GM23338 (cell line): ENCODE results near the gene ACTR2. TPM values are rescaled to one million over a fixed set of nuclear protein-coding genes. Genes with fewer than 3 reads are reported as not detected.

Experiments
- ATAC-seq: fragments of 200-7000 bp; cut with Tn5 transposase; 3 replicates; pipeline ENCODE4 v1.9.1; 2020
- DNase-seq: peaks from one replicate; pipeline ENCODE4 v3.0.0-alpha.2; 2015; ENCODE audit warnings: low spot score
- H2AFZ ChIP-seq: fragments of 200-600 bp; sonication (generic); 2 replicates; pipeline ENCODE4 v1.8.0; 2016; ENCODE audit warnings: antibody characterized with exemption, mild to moderate bottlenecking, moderate library complexity
- H3F3A ChIP-seq: fragments of 200-600 bp; sonication (generic); replicated peaks from 2 replicates; pipeline ENCODE4 v1.8.0; 2017; ENCODE audit warnings: antibody characterized with exemption, mixed run types, low read depth
- H3K27ac ChIP-seq: fragments of 200-600 bp; sonication (generic); 2 replicates; pipeline ENCODE4 v1.6.1; 2016; ENCODE audit warnings: low read depth
- H3K27me3 ChIP-seq: fragments of 200-600 bp; sonication (generic); 2 replicates; pipeline ENCODE4 v1.8.0; 2016; ENCODE audit warnings: mild to moderate bottlenecking, mixed run types, moderate library complexity; ENCODE audit not compliant: insufficient read depth
- H3K36me3 ChIP-seq: fragments of 200-600 bp; sonication (generic); 2 replicates; pipeline ENCODE4 v1.8.0; 2016; ENCODE audit warnings: mild to moderate bottlenecking; ENCODE audit not compliant: insufficient read depth
- H3K4me1 ChIP-seq: fragments of 200-600 bp; sonication (generic); 2 replicates; pipeline ENCODE4 v1.8.0; 2016; ENCODE audit warnings: mild to moderate bottlenecking, moderate library complexity; ENCODE audit not compliant: insufficient read depth
- H3K4me2 ChIP-seq: fragments of 200-600 bp; sonication (generic); 2 replicates; pipeline ENCODE4 v1.7.1; 2017; ENCODE audit warnings: mixed run types
- H3K4me3 ChIP-seq: fragments of 200-600 bp; sonication (generic); 2 replicates; pipeline ENCODE4 v1.6.1; 2016; ENCODE audit warnings: mixed run types
- H3K79me2 ChIP-seq: fragments of 200-600 bp; sonication (generic); replicated peaks from 2 replicates; pipeline ENCODE4 v1.8.0; 2017; ENCODE audit warnings: mild to moderate bottlenecking; ENCODE audit not compliant: insufficient read depth
- H3K9me2 ChIP-seq: fragments of 200-600 bp; sonication (generic); 2 replicates; pipeline ENCODE4 v1.8.0; 2017; ENCODE audit not compliant: insufficient read depth
- H4K20me1 ChIP-seq: fragments of 200-600 bp; sonication (generic); replicated peaks from 2 replicates; pipeline ENCODE4 v1.8.0; 2017; ENCODE audit warnings: mild to moderate bottlenecking; ENCODE audit not compliant: insufficient read depth
- H3K27ac Mint-ChIP-seq: 2 replicates; pipeline ENCODE4 v1.8.0; 2020; ENCODE audit warnings: inconsistent platforms, mild to moderate bottlenecking, moderate library complexity, mixed read lengths
- H3K27me3 Mint-ChIP-seq: 3 replicates; pipeline ENCODE4 v1.8.0; 2022; ENCODE audit warnings: low read depth, mild to moderate bottlenecking, moderate library complexity, mixed read lengths, inconsistent platforms; ENCODE audit not compliant: insufficient read depth, poor library complexity
- H3K36me3 Mint-ChIP-seq: 3 replicates; pipeline ENCODE4 v1.8.0; 2021; ENCODE audit warnings: low read depth, mild to moderate bottlenecking, inconsistent platforms, moderate library complexity, mixed read lengths
- H3K4me1 Mint-ChIP-seq: 3 replicates; pipeline ENCODE4 v1.8.0; 2020; ENCODE audit warnings: mild to moderate bottlenecking, inconsistent platforms, mixed read lengths
- H3K4me3 Mint-ChIP-seq: 3 replicates; pipeline ENCODE4 v1.8.0; 2021; ENCODE audit warnings: moderate library complexity, mild to moderate bottlenecking, inconsistent platforms, mixed read lengths
- H3K9me3 Mint-ChIP-seq: 3 replicates; pipeline ENCODE4 v1.8.0; 2020; ENCODE audit warnings: moderate library complexity, mild to moderate bottlenecking, inconsistent platforms, mixed read lengths
- CREB1 ChIP-seq: fragments of 250-450 bp; sonication (Bioruptor Pico); IDR thresholded peaks from 2 replicates; pipeline ENCODE4 v1.5.0; 2020; ENCODE audit warnings: low read depth, mild to moderate bottlenecking, moderate library complexity
- JUNB ChIP-seq: IDR thresholded peaks from one replicate; pipeline ENCODE4 v1.6.1; 2016; ENCODE audit warnings: antibody characterized with exemption; ENCODE audit not compliant: unreplicated experiment
- NANOG ChIP-seq: IDR thresholded peaks from 2 replicates; pipeline ENCODE4 v1.6.1; 2016; ENCODE audit warnings: antibody characterized with exemption, borderline replicate concordance
- POLR2AphosphoS5 ChIP-seq: IDR thresholded peaks from 2 replicates; pipeline ENCODE4 v1.6.1; 2016; ENCODE audit warnings: antibody characterized with exemption, low read depth
- ZNF114 ChIP-seq: fragments of 250-450 bp; sonication (Bioruptor Pico); IDR thresholded peaks from 2 replicates; pipeline ENCODE4 v1.5.0; 2020; ENCODE audit warnings: mild to moderate bottlenecking, moderate library complexity
- polyA plus RNA-seq: library from polyadenylated mRNA; unstranded; fragments of >200 nt; fragmentation: Nextera tagmentation; extraction: Ambion mirVana; gene quantifications from 2 replicates; pipeline ENCODE4 v1.2.1, GENCODE V29; 2016
- total RNA-seq: library from RNA; depleted of rRNA; stranded (reverse); fragments of >200 nt; shearing (Covaris generic); gene quantifications from 2 replicates; pipeline ENCODE4 v1.2.3, GENCODE V29; 2014
- TF ChIP-seq, protein P1 (sequence below): fragments of 250-450 bp; sonication (Bioruptor Pico); IDR thresholded peaks from 2 replicates; pipeline ENCODE4 v1.5.0; 2020; ENCODE audit warnings: mild to moderate bottlenecking, moderate library complexity
- TF ChIP-seq, protein P2 (sequence below): IDR thresholded peaks from one replicate; pipeline ENCODE4 v1.6.1; 2018; ENCODE audit warnings: antibody characterized with exemption; ENCODE audit not compliant: unreplicated experiment
- TF ChIP-seq, protein P3 (sequence below), 2 experiments: fragments of 200-600 bp in 1 of 2; sonication (generic) in 1 of 2; conservative IDR thresholded peaks; 2 replicates each; pipeline versions ENCODE4 v1.5.1 to v1.6.1; 2016 to 2017; ENCODE audit warnings: antibody characterized with exemption in 2 of 2, low read depth in 2 of 2, mild to moderate bottlenecking in 2 of 2, moderate library complexity in 1 of 2

The ACTR2 gene
- total and polyA plus RNA-seq, 2 experiments from 2014 or later, result 73.6 to 87.6 TPM

DNA sequence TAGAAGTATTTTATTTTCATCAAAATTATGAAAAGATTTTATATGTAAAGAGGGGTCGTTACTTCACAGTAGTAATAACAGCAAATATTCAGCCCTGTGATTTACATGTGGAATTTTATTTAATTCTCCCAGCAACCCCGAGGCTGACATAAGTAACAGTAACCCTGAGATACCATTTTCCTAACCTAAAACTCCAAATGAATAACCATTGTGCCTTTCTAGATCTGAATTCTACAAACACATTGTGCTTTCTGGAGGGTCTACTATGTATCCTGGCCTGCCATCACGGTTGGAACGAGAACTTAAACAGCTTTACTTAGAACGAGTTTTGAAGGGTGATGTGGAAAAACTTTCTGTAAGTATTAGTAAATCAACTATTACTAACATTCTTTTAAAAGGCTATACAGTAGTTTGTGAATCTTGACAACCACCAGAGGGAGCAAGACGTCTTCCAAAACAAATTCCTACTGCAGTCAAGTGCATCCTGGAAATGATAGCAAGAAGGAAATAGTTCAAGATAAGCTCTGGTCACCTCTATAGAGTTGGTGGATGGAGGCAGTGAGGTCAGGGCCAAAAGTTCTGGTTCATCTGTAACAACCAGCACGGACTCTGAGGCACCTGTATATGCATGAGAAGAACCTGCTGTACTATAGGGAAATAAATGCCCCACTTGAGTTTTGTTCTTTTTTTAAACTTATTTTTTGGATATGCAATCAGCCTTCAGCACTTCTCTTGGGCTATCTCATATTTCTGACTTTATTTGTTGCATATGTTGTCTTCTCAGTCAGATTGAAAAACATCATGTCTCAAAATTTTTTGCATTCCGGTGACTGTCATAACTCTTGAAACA is 37.4 kb downstream of the ACTR2 start:
- ATAC-seq (peak; percentile 67), DNase-seq (peak; percentile 83)
- H3K27me3 Mint-ChIP-seq, result peaks cover 4% of the 10 kb centered on the region

DNA sequence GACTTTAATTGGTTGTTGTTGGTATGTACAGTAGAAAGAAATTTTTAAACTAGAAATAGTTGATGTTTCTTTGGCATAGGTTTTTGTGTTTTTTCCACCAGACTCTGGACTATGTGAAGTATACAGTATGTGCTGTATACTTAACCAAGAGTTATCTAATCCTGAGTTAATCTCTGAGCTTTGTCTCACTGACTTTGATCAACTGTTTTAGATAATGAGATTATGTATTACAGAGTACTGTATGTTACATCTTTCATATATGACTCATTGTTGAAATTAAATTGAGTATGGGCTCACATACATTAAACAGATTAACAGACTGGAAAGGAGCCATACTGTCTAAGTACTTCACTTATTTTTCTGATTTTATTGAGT is 38.0 kb downstream of the ACTR2 start:
- ATAC-seq, result no peak
- Histone ChIP-seq H3K9me2 (no peaks in the 10 kb centered on the region), H3K27me3 (peaks cover 7% of the 10 kb centered on the region; the same call in 1 of the 2 replicates), H3K27ac (no peak overlapping the region), H4K20me1 (peaks cover 34% of the 10 kb centered on the region), H3K79me2 (no peaks in the 10 kb centered on the region), H2AFZ (no peak overlapping the region), H3K36me3 (peaks cover 12% of the 10 kb centered on the region; the same call in 1 of the 2 replicates), H3F3A (no peaks in the 10 kb centered on the region), H3K4me3 (no peak overlapping the region), H3K4me2 (no peak overlapping the region), H3K4me1 (peaks cover 14% of the 10 kb centered on the region)
- no peak overlapping the region for H3K4me3 Mint-ChIP-seq
- no peak overlapping the region for H3K27ac Mint-ChIP-seq
- no peaks in the 10 kb centered on the region for H3K9me3 Mint-ChIP-seq
- H3K4me1 Mint-ChIP-seq, result peaks cover 14% of the 10 kb centered on the region
- H3K27me3 Mint-ChIP-seq, result peaks cover 4% of the 10 kb centered on the region
- no peak for DNase-seq
- peaks cover 27% of the 10 kb centered on the region for H3K36me3 Mint-ChIP-seq
- TF ChIP-seq JUNB (no peak), NANOG (no peak), CREB1 (CRISPR knock-in tag) (no peak)
- TF ChIP-seq, protein P1, sequence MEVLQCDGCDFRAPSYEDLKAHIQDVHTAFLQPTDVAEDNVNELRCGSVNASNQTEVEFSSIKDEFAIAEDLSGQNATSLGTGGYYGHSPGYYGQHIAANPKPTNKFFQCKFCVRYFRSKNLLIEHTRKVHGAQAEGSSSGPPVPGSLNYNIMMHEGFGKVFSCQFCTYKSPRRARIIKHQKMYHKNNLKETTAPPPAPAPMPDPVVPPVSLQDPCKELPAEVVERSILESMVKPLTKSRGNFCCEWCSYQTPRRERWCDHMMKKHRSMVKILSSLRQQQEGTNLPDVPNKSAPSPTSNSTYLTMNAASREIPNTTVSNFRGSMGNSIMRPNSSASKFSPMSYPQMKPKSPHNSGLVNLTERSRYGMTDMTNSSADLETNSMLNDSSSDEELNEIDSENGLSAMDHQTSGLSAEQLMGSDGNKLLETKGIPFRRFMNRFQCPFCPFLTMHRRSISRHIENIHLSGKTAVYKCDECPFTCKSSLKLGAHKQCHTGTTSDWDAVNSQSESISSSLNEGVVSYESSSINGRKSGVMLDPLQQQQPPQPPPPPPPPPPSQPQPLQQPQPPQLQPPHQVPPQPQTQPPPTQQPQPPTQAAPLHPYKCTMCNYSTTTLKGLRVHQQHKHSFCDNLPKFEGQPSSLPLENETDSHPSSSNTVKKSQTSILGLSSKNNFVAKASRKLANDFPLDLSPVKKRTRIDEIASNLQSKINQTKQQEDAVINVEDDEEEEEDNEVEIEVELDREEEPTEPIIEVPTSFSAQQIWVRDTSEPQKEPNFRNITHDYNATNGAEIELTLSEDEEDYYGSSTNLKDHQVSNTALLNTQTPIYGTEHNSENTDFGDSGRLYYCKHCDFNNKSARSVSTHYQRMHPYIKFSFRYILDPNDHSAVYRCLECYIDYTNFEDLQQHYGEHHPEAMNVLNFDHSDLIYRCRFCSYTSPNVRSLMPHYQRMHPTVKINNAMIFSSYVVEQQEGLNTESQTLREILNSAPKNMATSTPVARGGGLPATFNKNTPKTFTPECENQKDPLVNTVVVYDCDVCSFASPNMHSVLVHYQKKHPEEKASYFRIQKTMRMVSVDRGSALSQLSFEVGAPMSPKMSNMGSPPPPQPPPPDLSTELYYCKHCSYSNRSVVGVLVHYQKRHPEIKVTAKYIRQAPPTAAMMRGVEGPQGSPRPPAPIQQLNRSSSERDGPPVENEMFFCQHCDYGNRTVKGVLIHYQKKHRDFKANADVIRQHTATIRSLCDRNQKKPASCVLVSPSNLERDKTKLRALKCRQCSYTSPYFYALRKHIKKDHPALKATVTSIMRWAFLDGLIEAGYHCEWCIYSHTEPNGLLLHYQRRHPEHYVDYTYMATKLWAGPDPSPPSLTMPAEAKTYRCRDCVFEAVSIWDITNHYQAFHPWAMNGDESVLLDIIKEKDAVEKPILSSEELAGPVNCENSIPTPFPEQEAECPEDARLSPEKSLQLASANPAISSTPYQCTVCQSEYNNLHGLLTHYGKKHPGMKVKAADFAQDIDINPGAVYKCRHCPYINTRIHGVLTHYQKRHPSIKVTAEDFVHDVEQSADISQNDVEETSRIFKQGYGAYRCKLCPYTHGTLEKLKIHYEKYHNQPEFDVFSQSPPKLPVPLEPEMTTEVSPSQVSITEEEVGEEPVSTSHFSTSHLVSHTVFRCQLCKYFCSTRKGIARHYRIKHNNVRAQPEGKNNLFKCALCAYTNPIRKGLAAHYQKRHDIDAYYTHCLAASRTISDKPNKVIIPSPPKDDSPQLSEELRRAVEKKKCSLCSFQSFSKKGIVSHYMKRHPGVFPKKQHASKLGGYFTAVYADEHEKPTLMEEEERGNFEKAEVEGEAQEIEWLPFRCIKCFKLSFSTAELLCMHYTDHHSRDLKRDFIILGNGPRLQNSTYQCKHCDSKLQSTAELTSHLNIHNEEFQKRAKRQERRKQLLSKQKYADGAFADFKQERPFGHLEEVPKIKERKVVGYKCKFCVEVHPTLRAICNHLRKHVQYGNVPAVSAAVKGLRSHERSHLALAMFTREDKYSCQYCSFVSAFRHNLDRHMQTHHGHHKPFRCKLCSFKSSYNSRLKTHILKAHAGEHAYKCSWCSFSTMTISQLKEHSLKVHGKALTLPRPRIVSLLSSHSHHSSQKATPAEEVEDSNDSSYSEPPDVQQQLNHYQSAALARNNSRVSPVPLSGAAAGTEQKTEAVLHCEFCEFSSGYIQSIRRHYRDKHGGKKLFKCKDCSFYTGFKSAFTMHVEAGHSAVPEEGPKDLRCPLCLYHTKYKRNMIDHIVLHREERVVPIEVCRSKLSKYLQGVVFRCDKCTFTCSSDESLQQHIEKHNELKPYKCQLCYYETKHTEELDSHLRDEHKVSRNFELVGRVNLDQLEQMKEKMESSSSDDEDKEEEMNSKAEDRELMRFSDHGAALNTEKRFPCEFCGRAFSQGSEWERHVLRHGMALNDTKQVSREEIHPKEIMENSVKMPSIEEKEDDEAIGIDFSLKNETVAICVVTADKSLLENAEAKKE (CRISPR knock-in tag), result no peak
- TF ChIP-seq, protein P2, sequence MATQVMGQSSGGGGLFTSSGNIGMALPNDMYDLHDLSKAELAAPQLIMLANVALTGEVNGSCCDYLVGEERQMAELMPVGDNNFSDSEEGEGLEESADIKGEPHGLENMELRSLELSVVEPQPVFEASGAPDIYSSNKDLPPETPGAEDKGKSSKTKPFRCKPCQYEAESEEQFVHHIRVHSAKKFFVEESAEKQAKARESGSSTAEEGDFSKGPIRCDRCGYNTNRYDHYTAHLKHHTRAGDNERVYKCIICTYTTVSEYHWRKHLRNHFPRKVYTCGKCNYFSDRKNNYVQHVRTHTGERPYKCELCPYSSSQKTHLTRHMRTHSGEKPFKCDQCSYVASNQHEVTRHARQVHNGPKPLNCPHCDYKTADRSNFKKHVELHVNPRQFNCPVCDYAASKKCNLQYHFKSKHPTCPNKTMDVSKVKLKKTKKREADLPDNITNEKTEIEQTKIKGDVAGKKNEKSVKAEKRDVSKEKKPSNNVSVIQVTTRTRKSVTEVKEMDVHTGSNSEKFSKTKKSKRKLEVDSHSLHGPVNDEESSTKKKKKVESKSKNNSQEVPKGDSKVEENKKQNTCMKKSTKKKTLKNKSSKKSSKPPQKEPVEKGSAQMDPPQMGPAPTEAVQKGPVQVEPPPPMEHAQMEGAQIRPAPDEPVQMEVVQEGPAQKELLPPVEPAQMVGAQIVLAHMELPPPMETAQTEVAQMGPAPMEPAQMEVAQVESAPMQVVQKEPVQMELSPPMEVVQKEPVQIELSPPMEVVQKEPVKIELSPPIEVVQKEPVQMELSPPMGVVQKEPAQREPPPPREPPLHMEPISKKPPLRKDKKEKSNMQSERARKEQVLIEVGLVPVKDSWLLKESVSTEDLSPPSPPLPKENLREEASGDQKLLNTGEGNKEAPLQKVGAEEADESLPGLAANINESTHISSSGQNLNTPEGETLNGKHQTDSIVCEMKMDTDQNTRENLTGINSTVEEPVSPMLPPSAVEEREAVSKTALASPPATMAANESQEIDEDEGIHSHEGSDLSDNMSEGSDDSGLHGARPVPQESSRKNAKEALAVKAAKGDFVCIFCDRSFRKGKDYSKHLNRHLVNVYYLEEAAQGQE, result no peak

More for the DNA sequence above, 37.4 kb downstream of the ACTR2 start:
- Histone ChIP-seq H3K36me3 (peaks cover 12% of the 10 kb centered on the region; the same call in 1 of the 2 replicates), H3F3A (no peaks in the 10 kb centered on the region), H3K27me3 (peaks cover 6% of the 10 kb centered on the region; the same call in 1 of the 2 replicates), H3K4me2 (no peak overlapping the region), H2AFZ (no peak overlapping the region), H3K9me2 (no peaks in the 10 kb centered on the region), H3K79me2 (no peaks in the 10 kb centered on the region), H3K4me1 (peaks cover 14% of the 10 kb centered on the region), H3K4me3 (no peak overlapping the region), H4K20me1 (peaks cover 34% of the 10 kb centered on the region), H3K27ac (no peak overlapping the region)
- peaks cover 14% of the 10 kb centered on the region for H3K4me1 Mint-ChIP-seq
- H3K36me3 Mint-ChIP-seq, result peaks cover 27% of the 10 kb centered on the region
- no peak overlapping the region for H3K27ac Mint-ChIP-seq
- TF ChIP-seq JUNB (no peak), POLR2AphosphoS5 (no peak), ZNF114 (CRISPR knock-in tag) (no peak), NANOG (no peak)
- TF ChIP-seq, protein P3, sequence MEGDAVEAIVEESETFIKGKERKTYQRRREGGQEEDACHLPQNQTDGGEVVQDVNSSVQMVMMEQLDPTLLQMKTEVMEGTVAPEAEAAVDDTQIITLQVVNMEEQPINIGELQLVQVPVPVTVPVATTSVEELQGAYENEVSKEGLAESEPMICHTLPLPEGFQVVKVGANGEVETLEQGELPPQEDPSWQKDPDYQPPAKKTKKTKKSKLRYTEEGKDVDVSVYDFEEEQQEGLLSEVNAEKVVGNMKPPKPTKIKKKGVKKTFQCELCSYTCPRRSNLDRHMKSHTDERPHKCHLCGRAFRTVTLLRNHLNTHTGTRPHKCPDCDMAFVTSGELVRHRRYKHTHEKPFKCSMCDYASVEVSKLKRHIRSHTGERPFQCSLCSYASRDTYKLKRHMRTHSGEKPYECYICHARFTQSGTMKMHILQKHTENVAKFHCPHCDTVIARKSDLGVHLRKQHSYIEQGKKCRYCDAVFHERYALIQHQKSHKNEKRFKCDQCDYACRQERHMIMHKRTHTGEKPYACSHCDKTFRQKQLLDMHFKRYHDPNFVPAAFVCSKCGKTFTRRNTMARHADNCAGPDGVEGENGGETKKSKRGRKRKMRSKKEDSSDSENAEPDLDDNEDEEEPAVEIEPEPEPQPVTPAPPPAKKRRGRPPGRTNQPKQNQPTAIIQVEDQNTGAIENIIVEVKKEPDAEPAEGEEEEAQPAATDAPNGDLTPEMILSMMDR (conservative IDR thresholded peaks at IDR 0.05; ENCODE audit: low read depth in 2 of 2), result peak; percentile 75 to 94
- no peak overlapping the region for H3K4me3 Mint-ChIP-seq
- no peaks in the 10 kb centered on the region for H3K9me3 Mint-ChIP-seq
